Osteocyte (in vitro differentiated cells): ENCODE data around the gene UGT1A9. TPM values are rescaled to one million over a fixed set of nuclear protein-coding genes. Genes with fewer than 3 reads are reported as not detected.

ENCODE experiments used
- DNase-seq: peaks from one replicate; pipeline ENCODE4 v3.0.0; 2021; ENCODE audit warnings: mixed read lengths; ENCODE audit not compliant: unreplicated experiment; ENCODE audit errors: extremely low spot score
- H3K27ac Mint-ChIP-seq: one replicate; pipeline ENCODE4 v1.8.0; 2021; ENCODE audit warnings: mild to moderate bottlenecking, mixed read lengths; ENCODE audit not compliant: unreplicated experiment
- H3K27me3 Mint-ChIP-seq: one replicate; pipeline ENCODE4 v1.8.0; 2021; ENCODE audit warnings: mixed read lengths; ENCODE audit not compliant: unreplicated experiment
- H3K36me3 Mint-ChIP-seq: one replicate; pipeline ENCODE4 v1.8.0; 2021; ENCODE audit warnings: mixed read lengths; ENCODE audit not compliant: unreplicated experiment
- H3K4me1 Mint-ChIP-seq: one replicate; pipeline ENCODE4 v1.8.0; 2021; ENCODE audit warnings: mixed read lengths; ENCODE audit not compliant: unreplicated experiment
- H3K4me3 Mint-ChIP-seq: one replicate; pipeline ENCODE4 v1.8.0; 2021; ENCODE audit warnings: mild to moderate bottlenecking, moderate library complexity, mixed read lengths; ENCODE audit not compliant: unreplicated experiment
- H3K9me3 Mint-ChIP-seq: one replicate; pipeline ENCODE4 v1.8.0; 2021; ENCODE audit warnings: mixed read lengths; ENCODE audit not compliant: unreplicated experiment
- CTCF ChIP-seq: fragments of 200-600 bp; sonication (generic); IDR thresholded peaks from 2 replicates; pipeline ENCODE4 v1.5.0; 2021; ENCODE audit warnings: antibody characterized with exemption, mild to moderate bottlenecking, moderate library complexity
- total RNA-seq: library from RNA; stranded (reverse); gene quantifications from 2 replicates; pipeline ENCODE4 v1.2.1, GENCODE V29; 2021

UGT1A9 gene
- total RNA-seq, 1 donor from 2014 or later: not detected

DNA sequence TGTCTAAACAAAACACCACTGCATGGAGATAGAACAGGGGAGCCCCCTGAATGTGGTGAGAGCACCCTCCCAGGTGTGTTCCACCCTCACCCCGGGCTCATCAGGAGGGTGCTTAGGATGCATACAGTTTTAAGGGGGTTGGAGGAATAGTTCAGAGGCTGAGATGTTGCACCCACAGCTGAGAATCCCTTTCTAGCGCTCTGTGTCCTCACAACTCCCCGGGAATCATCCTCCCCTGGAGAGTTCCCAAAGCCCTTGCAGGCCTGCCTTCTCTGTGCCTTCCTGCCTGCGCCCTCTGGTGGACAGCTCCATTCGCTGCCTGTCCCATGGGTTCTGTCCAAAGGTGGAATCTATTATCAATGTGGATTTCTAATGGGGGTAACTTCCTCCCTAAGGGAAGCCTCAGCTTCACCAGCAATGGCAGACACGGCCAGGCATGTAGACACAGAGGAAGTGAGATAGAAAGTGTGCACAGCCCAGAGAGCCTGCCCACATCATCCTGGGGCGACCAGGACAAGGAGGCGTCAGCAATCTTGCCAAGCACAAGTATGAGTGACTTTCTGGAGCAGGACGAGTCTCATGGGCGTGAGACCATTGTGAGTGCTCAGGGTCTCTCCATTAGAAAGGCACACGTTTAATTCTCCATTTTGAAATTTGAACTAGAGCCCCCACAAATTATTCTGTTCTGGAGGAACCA is 39.8 kb downstream of the UGT1A9 start:
- H3K27me3 Mint-ChIP-seq: peaks cover 7% of the 10 kb centered on the region
- peak; percentile 96 for TF ChIP-seq CTCF
- H3K36me3 Mint-ChIP-seq: no peaks in the 10 kb centered on the region
- H3K27ac Mint-ChIP-seq: no peak overlapping the region
- H3K9me3 Mint-ChIP-seq: no peaks in the 10 kb centered on the region
- H3K4me1 Mint-ChIP-seq: peaks cover 16% of the 10 kb centered on the region
- peak; percentile 91 for DNase-seq
- H3K4me3 Mint-ChIP-seq: no peak overlapping the region

DNA sequence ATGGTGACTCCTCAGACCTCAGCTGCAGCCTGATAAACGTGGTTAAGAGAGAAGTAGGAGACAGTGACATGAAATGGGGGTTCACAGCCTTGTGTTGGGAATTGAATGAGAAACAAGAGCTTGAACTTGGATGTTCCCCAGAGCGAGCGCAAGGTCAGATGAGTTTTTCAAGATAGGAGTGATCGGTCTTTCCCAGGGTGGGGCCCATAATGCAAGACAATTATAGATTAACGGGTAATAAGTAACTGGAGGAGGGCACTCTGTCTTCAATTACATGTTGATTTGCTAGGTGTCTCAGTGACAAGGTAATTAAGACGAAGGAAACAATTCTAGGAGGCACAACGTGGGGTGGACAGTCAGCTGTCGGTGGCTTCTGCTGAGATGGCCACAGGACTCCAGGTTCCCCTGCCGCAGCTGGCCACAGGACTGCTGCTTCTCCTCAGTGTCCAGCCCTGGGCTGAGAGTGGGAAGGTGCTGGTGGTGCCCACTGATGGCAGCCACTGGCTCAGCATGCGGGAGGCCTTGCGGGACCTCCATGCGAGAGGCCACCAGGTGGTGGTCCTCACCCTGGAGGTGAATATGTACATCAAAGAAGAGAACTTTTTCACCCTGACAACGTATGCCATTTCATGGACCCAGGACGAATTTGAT is 41.0 kb downstream of the UGT1A9 start, which contains the start of gene UGT1A5:
UGT1A5 (plus strand) TSS at position 297 of the 651 bp plus-strand sequence; CDS start at position 382, 85 bp downstream.
- H3K36me3 Mint-ChIP-seq: no peaks in the 10 kb centered on the region
- no peak within 1 kb of the TSS for H3K4me3 Mint-ChIP-seq
- TF ChIP-seq CTCF: no peak
- no peaks in the 10 kb centered on the region for H3K9me3 Mint-ChIP-seq
- no peak within 1 kb of the TSS for H3K27ac Mint-ChIP-seq
- DNase-seq: no peak
- H3K4me1 Mint-ChIP-seq: peaks cover 13% of the 10 kb centered on the region
- H3K27me3 Mint-ChIP-seq: peaks cover 7% of the 10 kb centered on the region

DNA sequence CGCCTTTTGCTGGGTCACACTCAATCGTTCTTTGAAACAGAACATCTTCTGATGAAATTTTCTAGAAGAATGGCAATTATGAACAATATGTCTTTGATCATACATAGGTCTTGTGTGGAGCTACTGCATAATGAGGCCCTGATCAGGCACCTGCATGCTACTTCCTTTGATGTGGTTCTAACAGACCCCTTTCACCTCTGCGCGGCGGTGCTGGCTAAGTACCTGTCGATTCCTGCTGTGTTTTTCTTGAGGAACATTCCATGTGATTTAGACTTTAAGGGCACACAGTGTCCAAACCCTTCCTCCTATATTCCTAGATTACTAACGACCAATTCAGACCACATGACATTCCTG is 41.5 kb downstream of the UGT1A9 start:
- peaks cover 8% of the 10 kb centered on the region for H3K4me1 Mint-ChIP-seq
- no peak for TF ChIP-seq CTCF

GRCh38 chr2:233714121-233714520 is 42.4 kb downstream of the UGT1A9 start:
- peaks cover 7% of the 10 kb centered on the region for H3K27me3 Mint-ChIP-seq
- H3K36me3 Mint-ChIP-seq: no peaks in the 10 kb centered on the region
- no peaks in the 10 kb centered on the region for H3K9me3 Mint-ChIP-seq
- no peak for TF ChIP-seq CTCF
- no peak overlapping the region for H3K27ac Mint-ChIP-seq
- H3K4me3 Mint-ChIP-seq: no peak overlapping the region
- DNase-seq: no peak
- peaks cover 7% of the 10 kb centered on the region for H3K4me1 Mint-ChIP-seq

More for the DNA sequence above, 41.5 kb downstream of the UGT1A9 start:
- Mint-ChIP-seq H3K36me3 (no peaks in the 10 kb centered on the region), H3K4me3 (no peak overlapping the region), H3K27me3 (peaks cover 7% of the 10 kb centered on the region), H3K9me3 (no peaks in the 10 kb centered on the region), H3K27ac (no peak overlapping the region)
- DNase-seq: no peak

- H3K36me3 Mint-ChIP-seq: no peaks in the 10 kb centered on the region
- no peak within 1 kb of the TSS for H3K4me3 Mint-ChIP-seq
- peaks cover 5% of the 10 kb centered on the region for H3K9me3 Mint-ChIP-seq
- no peak within 1 kb of the TSS for H3K27ac Mint-ChIP-seq
- no peak for DNase-seq
- TF ChIP-seq CTCF: no peak
- H3K4me1 Mint-ChIP-seq: no peaks in the 10 kb centered on the region
- peaks cover 33% of the 10 kb centered on the region for H3K27me3 Mint-ChIP-seq
These were observed 46.9 kb downstream of the UGT1A9 start, which contains the start of gene UGT1A4 for GRCh38 chr2:233718552-233718951. TSS of gene UGT1A4 (plus strand) at chr2:233718736. CDS start at chr2:233718821, 85 bp downstream.
